CD4-positive, alpha-beta T cell treated with Interferon gamma for 1 hour (primary cell): Measurements from ENCODE around the gene SET.

ENCODE experiments used
- DNase-seq: peaks from one replicate; pipeline ENCODE4 v3.0.0-alpha.2; 2020

Gene SET

DNA sequence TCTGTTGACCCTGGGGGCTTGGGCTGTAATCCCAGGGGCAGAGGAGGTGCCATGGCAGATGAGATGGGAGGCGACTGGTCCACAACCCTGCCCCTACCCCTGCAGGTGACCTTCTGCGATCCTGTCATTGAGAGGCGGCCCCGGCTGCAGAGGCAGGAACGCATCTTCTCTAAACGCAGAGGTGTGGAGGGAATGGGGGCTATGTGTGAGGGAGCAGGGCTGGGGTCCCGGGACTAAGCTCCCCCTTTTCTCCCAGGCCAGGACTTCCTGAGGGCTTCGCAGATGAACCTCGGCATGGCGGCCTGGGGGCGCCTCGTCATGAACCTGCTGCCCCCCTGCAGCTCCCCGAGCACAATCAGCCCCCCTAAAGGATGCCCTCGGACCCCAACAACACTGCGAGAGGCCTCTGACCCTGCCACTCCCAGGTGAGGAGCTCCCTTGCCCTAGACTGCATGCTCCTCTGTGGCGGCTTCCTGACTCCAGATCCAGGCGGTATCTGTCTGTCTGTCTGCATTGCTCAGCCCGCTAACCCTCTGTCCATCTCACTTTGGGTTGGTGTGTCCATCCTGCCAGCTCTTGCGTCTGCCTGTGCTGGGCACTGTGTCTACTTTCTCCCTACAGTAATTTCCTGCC lies 25.0 kb downstream of the SET start:
- DNase-seq = no peak

DNA sequence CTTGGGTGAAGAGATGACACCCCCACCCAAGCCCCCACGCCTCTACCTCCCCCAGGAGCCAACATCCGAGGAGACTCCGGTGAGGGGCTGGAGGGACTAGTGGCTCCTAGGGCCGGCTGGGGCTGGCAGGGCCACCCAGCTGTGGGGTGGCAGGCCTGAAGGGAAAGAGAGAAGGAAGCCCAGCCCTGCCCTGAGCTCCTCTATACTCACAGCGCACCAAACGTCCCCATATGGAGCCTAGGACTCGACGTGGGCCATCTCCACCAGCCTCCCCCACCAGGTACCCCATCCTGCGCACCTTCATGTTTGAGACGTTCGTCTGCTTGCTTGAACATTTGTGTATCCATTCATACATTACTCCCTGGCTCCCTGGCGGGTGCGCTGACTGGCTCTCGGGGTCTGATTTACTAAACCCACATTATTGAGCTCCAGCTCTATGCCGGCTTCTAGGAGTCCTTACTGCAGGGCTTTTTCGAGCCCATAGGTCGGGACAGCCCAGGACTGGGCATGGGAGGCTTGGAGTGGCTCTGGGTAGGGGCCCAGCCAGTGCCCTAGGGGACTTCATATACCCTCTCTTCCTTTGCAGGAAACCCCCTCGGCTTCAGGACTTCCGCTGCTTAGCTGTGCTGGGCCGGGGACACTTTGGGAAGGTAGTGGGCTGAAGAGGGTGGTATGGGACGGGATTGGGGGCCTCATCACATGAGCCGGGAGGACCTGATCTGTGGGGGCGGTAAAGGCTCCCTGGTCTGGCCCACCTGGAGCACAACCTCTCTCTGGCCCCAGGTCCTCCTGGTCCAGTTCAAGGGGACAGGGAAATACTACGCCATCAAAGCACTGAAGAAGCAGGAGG lies 25.8 kb downstream of the SET start:
- no peak for DNase-seq

DNA sequence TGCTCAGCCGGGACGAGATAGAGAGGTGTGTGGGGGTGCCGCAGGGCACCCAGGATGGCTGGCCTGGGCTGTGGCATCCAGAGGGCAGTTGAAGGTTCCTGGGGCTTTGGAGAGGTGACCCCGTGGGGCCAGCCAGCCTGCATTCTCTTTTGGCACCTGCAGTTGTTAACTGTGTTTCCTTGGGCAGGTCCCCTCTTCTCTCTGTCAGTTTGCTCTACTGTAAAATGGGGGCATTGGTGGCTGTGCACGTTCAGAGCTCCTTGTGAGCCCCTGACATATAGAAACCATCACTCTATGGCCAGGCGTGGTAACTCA lies 26.4 kb downstream of the SET start:
- no peak for DNase-seq

DNA sequence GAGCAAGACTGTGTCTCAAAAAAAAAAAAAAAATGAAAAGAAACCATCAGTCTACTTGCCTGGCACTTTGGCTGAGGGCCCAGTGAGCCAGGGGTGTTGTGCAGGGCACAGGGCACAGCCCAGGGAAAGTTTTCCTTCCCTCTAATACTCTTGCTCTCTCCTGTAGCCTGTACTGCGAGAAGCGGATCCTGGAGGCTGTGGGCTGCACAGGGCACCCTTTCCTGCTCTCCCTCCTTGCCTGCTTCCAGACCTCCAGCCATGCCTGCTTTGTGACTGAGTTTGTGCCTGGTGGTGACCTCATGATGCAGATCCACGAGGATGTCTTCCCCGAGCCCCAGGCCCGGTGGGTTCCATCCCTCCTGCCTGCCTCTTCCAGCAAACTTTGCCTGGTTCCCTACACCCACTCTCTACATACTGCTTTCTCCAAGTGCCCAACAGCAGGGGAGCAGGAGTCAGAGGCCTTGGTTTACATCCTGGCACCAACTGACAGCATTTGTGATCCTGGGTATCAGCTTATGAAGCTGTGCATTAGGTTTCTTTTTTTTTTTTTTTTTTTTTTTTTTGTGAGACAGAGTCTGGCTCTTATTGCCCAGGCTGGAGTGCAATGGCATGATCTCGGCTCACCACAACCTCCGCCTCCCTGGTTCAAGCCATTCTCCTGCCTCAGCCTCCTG lies 27.7 kb downstream of the SET start:
- no peak for DNase-seq

DNA sequence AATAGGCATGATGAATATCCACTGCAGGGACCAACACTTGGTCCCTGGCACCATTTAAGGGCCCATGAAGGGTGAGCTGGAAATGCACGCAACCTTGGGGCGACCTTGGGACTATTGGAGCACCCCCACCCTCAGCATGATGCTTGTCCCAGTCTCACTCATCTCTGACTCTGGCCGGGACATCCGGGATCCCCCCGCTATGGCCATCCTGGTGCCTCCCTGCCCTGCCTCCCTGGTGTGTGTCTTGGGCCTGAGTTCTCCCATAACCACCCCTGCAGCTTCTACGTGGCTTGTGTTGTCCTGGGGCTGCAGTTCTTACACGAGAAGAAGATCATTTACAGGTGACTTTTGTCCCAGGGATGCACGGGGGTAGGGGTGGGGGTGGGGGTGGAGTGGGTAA lies 29.0 kb downstream of the SET start:
- no peak for DNase-seq

DNA sequence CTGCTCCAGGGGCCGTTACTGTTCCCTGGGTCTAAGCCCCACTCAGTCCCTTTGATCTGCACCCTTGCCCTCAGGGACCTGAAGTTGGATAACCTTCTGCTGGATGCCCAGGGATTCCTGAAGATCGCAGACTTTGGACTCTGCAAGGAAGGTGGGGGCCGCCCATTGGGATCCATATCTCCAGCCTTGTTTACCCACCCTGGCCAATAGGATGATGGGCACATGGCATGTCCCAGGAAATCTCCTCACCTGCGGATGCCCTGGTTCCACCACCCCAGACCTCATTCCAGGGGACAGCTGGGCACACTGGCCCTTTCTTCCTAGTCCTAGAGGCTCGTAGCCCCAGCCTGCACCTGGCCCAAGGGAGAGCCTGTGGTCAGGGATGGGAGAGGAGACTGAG lies 29.5 kb downstream of the SET start:
- DNase-seq = no peak

DNA sequence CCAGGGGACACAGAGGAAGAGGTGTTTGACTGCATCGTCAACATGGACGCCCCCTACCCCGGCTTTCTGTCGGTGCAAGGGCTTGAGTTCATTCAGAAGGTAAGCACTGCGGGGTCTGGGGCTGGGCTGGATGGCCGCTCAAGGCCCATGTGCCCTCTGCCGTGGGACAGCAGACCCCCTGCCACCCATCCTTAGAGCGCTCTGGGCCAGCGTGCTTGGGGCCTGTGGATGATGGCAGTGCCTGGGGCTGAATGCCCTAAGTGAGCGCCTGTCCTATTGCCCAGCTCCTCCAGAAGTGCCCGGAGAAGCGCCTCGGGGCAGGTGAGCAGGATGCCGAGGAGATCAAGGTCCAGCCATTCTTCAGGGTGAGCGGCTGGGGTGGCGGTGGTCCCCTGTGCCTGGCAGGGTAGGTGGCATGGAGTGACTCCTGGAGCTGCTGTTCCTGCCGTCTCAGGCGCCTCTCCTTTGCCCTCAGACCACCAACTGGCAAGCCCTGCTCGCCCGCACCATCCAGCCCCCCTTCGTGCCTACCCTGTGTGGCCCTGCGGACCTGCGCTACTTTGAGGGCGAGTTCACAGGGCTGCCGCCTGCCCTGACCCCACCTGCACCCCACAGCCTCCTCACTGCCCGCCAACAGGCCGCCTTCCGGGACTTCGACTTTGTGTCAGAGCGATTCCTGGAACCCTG lies 31.0 kb downstream of the SET start:
- no peak for DNase-seq

DNA sequence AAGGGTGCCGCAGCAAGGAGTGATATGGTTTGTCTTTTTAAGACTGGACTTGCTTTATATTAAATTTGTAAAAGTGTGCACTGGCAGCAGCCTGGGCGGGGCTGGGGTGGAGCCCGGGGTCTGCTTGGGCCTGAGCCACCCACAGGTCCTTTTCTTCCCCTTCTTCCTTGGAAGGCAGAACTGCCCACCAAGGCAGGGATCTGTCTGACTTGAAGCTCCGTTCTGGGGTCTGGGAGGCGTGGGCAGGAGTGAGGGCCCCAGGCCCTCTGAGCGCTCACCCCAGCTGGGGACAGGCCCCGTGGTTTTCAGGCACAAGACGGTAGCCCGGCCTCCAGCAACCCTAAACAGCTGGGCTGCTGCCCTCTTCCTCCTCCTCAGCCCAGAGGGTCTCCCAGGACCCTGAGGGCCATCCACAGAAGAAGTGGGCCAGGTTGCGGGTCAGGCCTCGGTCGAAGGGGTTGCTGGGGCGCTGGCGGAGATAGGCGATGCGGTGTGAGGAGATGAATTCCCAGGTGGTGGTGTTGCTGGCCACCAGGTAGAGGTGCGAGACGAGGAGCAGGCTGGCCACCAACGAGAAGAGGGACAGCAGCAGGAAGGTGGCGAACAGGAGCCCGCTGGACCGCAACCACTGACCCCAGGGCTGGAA lies 31.9 kb downstream of the SET start:
- no peak for DNase-seq

DNA sequence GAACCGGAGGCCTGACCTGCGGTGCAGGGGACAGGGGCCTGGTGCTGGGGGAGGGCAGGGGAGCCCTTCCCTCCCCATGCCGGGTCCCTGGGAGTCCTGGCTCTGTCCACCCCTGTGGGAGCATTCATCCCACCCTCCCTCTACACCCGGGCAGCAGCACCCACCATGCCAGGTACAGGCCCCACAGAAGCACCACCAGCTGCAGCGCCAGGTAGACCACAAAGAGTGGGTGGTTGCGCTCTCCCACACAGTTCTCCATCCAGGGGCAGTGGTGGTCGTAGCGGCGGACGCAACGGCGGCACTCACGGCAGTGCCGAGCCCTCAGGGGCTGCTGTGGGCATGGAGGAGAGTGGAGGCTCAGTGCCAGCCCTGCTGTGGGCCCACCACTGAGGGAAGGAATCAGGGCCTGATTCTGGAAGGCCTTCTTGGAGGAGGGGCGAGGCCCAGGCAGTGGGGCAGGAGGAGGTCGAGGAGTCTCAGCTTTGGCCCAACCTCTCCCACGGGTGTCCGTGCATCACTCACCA lies 32.5 kb downstream of the SET start:
- DNase-seq = no peak

DNA sequence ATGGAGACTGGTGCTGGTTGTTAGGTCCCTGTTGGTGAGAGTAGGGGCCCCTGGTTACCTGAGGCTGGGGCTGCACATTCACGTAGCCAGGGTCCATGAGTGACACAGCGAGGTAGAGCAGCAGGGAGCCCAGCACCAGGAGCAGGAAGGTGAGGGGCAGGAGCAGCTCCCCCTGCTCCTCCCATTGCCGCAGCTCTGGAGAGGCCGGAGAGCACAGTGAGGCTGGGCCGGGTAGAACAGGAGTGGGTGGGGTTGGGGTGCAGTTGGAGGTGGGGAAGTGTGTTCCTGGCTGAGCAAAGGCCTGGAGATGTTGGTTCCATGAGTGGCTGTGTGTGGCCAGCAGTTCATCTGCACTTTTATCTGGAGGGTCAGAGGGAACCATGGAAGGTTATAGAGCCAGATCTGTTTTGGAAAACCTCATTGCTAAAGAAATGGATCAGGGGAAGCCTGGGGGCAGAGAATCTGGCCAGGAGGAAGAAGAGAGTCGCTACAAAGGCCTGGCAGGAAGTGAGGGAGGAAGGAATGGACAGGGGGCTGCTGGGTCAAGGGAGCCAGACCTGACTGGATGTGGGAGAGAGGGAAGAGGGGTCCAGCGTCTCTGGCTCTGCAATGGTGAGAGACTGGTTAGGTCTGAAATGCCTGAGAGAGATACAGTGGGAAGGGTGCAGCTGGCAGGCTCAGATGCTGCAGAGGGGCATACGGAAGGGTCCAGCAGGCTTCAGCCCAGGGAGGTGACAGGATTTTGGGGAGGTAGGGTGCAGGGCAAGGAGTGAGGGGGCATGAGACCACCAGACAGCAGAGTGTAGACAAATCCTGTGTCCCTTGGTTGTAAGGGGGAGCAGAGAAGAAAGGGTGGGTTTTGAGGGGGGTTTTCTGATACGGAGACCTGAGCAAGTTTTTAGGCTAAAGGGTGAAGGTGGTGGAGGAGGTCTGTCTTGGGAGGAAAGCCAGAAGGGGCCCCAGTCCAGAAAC lies 33.6 kb downstream of the SET start:
- DNase-seq = no peak

DNA sequence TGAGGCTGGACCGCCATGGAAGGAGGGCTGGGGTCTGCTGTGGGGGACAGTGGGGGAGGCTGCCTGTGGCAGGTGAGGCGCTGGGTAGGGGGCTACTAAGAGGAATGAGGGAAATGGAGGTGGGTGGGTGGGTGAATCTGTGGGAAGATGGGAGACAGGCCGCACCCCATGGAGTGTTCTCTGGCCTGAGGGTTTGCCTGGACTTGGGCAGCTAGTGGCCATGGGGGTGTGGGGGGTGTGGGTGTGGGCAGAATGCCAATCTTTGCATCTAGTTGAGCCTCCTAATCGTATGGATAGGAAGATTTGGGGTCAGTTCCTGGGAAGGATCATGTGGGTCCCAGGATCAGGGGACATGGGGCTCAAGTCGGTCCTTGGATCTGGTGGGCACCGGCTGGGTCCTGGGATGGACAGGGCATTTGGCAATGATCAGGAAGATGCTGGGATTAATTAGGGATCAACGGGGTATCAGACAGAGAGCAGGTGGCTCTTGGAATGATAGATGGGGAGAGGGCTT lies 34.4 kb downstream of the SET start:
- DNase-seq = no peak

DNA sequence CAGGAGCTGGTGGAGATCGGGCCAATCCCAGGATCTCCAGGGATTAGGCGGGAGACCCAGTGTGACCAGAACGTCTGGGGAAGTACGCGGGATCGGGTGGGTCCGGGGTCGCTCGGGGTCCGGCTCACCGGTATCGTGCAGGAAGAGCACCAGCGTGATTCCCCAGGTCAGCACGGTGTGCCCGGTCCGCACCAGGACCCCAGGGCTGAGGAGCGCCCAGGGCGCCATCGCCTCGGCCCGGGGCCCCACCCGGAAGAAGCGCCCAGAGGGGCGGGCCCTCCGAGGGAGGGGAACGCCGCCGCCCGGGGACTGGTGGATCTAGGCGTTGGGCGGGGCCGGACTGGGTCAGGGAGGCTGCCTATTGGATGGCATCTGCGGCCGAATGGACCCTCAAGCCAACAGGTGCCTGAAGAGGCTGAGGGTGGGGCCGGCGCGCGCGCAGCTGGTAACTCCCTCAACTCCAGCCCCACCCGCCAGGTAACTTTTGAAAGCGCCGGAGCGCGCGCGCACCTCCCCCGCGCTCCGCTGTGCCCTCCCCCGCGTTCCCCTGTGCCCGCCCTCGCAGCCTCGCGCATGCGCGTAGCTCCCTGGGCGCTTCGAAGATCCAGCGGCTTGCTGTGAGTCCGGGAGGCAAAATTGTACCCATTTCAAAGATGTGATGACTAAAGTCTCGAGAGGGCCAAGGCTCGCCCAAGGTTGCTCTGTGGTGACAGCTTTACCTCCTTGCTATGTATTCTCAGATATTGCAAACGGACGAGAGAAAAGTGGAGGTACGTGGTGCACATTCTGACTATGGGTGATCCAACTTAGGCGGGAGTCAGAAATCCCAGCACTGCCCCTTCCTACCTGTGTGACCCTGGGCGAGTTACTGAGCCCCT lies 35.1 kb downstream of the SET start, which contains the start of gene ZDHHC12:
TSS of gene ZDHHC12 (minus strand) at position 262 of the 878 bp plus-strand sequence. CDS start at position 228, 34 bp downstream.
- DNase-seq = peak; percentile 100

DNA sequence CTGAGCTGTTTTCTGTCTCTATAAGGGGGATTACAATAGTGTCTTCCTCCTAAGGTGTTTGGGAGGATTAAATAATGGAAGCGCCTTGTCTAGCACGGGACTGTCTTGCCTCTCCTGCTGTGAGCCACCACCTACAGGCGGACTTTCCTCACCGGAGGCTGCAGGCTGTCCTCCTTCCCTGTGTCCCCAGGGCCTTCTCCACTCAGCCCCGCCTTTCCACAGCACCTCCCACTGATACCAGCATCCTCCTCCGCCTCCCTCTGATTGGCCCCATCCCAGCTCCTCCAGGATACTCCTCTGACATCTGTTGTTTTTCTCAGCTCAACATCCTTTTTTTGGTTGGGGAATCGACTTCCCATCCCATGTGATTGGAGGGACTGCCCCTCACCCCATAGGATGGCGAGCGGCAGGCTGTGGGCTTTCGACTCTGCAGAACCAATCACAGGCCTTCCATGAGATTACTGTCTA lies 35.8 kb downstream of the SET start:
- DNase-seq = peak; percentile 38

DNA sequence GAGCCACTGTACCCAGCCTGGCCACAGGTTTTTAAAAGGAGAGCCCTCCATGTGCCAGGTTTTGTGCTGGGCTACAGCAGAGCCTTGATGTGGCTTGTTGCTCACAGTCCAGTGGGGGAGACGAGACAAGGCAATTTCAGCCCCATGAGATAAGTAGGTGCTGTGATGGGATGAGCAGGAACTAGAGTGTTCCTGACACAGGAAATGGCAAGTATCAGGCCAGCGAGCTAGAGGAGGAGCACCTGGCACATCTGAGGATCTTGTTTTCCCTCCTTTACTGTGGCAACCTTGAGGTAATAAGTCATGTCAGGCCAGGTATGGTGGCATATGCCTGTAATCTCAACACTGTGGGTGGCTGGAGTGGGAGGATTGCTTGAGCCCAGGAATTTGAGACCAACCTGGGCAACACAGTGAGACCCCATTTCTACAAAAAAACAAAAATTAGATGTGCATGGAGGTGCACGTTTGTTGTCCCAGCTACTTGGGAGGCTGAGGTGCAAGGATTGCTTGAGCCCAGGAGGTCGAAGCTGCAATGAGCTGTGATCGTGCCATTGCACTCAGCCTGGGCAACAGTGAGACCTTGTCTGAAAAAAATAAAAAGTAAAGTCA lies 38.7 kb downstream of the SET start:
- DNase-seq = no peak

DNA sequence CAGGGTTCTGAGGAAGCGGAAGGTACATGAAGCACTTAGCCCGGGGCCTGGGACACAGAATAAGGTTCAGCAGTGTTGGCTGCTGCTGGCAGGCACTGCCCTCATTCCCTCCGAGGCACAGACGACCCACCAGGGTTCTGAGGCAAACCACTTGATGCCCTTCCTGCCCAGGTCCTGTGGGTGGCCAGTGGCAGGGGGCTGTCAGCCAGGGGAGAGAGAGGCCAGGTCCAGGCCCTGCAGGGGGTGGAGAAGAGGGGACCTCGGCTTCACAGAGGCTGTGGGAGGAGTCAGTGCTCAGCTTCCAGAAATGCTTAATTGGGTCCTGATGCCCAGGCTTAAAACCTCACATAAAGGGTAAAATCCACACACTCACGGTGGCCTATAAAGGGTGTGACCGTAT lies 39.3 kb downstream of the SET start:
- no peak for DNase-seq

DNA sequence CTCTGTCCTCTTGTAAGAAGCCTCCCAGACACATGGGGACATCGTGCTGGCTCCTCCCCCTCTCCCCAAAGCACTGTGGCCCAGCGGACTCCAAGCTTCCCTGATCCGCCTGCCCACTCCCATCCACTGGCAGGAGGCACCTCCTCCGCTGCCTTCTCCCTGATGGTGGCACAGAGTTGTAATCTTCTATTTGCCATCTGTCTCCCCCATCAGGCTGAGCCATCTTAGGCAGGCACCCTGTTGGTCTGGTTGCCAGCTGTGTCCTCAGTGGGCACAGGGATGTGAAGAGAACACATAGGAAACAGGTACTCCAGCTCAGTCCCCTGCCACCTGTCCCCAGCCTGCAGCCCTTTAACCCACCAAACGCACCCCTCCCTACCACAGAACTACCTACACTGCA lies 40.3 kb downstream of the SET start:
- no peak for DNase-seq

DNA sequence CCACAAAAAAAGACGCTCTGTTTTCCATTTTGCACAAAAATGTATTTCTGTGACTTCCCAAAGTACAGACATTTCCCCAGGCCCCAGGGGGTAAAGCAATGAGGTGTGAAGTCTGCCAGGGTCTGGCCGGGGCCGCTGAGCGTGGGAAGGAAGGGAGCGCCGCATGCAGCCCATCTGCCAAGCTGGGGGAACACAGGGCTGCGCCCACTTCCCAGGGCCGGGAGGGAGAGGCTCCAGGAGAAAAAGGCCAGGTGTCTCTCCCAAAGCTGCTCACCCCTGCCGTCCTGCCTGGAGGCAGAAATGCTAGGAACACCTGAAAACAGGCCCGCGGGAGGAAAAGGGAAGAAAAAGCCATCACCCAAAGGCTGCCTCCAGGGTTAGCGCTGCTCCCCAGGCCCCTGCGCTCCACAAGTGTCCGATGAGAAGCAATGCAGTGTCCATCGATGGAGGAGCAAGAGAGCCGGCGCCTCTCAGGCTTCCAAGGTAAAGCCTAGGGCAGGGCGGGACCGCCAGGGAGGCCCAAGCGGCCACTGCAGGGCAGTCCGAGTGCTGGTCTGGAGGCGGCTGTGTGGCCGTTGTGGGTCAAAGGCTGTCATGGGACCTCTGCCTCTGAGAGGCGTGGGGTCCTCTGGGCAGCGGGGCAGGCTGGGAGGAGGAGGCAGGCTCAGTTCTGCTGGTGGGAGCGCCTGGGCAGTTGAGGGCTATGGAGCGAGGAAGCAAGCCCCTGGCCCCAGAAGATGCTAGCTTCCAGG lies 40.9 kb downstream of the SET start:
- DNase-seq = no peak

DNA sequence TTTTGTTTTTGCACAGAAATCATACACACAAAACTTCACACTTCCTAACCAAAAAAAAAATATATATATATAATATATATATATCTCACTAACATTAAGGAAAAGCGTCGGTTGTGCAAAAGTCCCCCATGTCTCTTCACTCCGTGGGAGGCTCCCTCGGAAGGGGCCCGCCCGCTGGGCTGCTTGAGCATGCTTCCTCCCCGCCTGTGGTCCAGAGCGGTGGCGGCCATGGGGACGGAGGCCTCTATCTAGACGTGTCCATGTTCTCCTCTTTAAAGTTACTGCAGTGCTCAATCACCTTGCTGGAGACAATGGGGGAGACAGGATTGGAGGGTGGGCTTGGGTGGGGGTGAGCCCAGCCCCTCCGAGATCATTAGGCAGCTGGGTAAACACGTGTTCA lies 42.1 kb downstream of the SET start:
- no peak for DNase-seq

DNA sequence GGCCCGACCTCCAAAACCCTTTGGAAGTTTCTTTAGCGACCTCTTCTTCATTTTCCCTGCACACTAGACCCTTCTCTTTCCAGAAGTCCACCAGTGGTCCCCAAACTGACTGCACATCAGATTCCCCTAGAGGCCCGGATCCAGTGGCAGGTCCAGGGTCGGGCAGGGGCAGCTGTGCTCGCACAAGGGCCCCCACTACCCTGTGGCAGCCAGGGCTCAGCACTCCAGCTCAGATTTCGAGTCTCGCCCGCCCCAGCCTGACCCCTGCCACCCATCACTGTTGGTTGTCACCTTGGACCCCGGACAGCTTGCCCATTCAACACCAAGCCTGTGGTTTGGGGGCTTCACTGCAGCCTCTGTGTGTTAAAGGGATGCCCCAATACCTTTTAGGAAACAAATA lies 42.7 kb downstream of the SET start:
- no peak for DNase-seq
